ENCODE measurements around the gene SETMAR. TPM values are rescaled to one million over a fixed set of nuclear protein-coding genes. Genes with fewer than 3 reads are reported as not detected.

SETMAR gene
- 1 to 10 TPM; 9.1 to 9.2 TPM for total RNA-seq
- polyA plus RNA-seq (2013, experiment 1 of 2) = 9.0 TPM
- polyA plus RNA-seq (2013, experiment 2 of 2) = 9.4 TPM
- 5.6 to 26.5 (median 11.6) reads per million in 172 experiments for total RNA-seq

DNA sequence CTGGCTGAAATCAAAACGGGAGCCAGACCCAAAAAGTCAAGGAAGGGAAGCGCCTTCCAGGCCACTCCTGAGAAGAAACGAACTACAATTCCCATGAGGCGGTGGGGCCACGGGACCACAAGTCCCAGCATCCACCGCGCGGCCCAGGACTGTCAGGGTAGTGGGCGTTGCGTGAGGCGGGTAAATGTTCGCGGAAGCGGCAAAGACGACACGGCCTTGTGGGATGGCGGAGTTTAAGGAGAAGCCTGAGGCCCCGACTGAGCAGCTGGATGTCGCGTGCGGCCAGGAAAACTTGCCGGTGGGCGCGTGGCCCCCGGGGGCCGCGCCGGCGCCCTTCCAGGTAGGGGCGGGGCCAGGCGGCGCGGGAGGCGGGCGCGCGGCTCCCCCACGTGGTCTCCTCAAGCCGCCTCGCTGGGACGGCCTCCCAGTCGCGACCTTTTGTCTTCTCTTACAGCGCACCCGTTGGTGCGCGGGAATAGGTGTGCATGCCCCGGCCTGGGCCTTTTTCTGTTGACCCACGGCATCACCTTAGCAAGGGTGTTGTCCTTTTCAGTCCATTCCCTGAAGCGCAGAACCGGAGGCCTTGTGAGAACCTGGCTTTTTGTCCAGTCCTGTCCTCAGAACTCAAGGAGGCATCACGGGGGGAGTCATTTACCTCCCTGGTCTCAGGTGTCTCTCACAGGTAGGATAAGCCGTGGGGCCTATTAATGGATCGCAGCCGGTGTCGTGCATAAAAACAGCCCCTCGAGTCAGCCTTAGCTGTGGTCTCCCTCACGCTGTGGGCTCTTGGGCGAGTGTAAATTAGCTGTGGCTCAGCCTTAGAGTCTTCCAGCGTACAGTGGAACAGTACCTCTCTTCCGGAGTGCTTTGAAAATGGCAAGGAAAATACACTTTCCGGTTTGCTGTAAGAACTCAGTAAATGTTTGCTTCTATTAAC lies at the start of gene SETMAR:
Gene SETMAR (plus strand): TSS at position 183 of the 937 bp plus-strand sequence. CDS start 2 bp downstream, at position 185.
- peaks cover 20% of the 10 kb centered on the region for H3K4me1 ChIP-seq (ENCODE audit: insufficient read depth, low read length)
- ChIA-PET CTCF (interaction anchor here (1.9 kb wide), 1 partner anchor 47 kb away, joined by 8 read pairs; no protein-coding TSS in a partner anchor), POLR2A (interaction anchor here (0.7 to 1.8 kb wide), 2 partner anchors 190 to 1125 kb away, joined by 3 to 7 read pairs; partner anchors contain the start of gene ITPR1)
- Mint-ChIP-seq H3K4me1 (ENCODE audit: low read depth) (peaks cover 41% of the 10 kb centered on the region), H3K27ac (peak within 1 kb of the TSS; percentile 94), H3K4me3 (peak within 1 kb of the TSS; percentile 95), H3K9me3 (no peaks in the 10 kb centered on the region), H3K36me3 (ENCODE audit: low read depth) (peaks cover 28% of the 10 kb centered on the region), H3K27me3 (no peaks in the 10 kb centered on the region)
- H3K27me3 ChIP-seq (ENCODE audit: control insufficient read depth in 1 of 2, insufficient read depth in 2 of 2, low read length in 2 of 2) = no peaks in the 10 kb centered on the region
- TF ChIP-seq, protein P1, sequence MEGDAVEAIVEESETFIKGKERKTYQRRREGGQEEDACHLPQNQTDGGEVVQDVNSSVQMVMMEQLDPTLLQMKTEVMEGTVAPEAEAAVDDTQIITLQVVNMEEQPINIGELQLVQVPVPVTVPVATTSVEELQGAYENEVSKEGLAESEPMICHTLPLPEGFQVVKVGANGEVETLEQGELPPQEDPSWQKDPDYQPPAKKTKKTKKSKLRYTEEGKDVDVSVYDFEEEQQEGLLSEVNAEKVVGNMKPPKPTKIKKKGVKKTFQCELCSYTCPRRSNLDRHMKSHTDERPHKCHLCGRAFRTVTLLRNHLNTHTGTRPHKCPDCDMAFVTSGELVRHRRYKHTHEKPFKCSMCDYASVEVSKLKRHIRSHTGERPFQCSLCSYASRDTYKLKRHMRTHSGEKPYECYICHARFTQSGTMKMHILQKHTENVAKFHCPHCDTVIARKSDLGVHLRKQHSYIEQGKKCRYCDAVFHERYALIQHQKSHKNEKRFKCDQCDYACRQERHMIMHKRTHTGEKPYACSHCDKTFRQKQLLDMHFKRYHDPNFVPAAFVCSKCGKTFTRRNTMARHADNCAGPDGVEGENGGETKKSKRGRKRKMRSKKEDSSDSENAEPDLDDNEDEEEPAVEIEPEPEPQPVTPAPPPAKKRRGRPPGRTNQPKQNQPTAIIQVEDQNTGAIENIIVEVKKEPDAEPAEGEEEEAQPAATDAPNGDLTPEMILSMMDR (IDR thresholded peaks at IDR 0.05) = no peak
- peak within 1 kb of the TSS; percentile 80 to 89 for H3K27ac ChIP-seq (ENCODE audit: low read depth in 1 of 2, low read length in 2 of 2)
- ATAC-seq (ENCODE audit: poor library complexity) = peak; percentile 92
- no peaks in the 10 kb centered on the region for H3K9me3 ChIP-seq (ENCODE audit: control insufficient read depth in 1 of 2, insufficient read depth in 1 of 2, low read length in 2 of 2)
- peak; percentile 69 to 90 (median 78) for DNase-seq
- H3K36me3 ChIP-seq (ENCODE audit: insufficient read depth, low read length) = peaks cover 5% of the 10 kb centered on the region
- peak within 1 kb of the TSS; percentile 83 for H3K4me3 ChIP-seq (ENCODE audit: low read length)
- intact Hi-C loops (cut with DNase I, micrococcal nuclease) = loop anchor here in 1 of 2 experiments (2.0 to 5.0 kb wide), 4 partner anchors 164 to 1126 kb away; partner anchors contain the start of genes CRBN, EDEM1, ITPR1 and SUMF1

DNA sequence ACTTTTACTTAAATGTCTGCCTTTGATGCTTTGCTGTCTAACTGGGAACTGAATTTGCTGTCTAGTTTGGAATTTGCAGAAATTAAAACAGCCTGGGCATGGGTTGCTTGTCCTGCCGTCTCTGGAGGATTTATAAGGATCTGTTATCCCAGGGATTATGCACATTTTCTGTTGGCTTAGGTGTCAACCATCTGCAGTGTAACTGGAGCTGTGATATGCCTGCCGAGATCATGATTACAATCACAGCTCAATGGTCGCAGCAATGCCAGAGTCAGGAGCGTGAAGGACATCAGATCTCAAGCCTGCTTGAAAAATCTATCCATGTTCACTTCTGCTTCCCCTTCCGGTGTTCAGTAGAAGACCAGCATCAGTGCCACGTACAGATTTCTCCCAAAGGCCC lies 41.8 kb upstream of the SETMAR start:
- Histone ChIP-seq H3K36me3 (ENCODE audit: insufficient read depth, low read length) (no peaks in the 10 kb centered on the region), H3K4me1 (ENCODE audit: insufficient read depth, low read length) (no peaks in the 10 kb centered on the region), H3K9me3 (ENCODE audit: control insufficient read depth in 1 of 2, insufficient read depth in 1 of 2, low read length in 2 of 2) (no peaks in the 10 kb centered on the region), H3K27me3 (ENCODE audit: control insufficient read depth in 1 of 2, insufficient read depth in 2 of 2, low read length in 2 of 2) (no peaks in the 10 kb centered on the region), H3K4me3 (ENCODE audit: low read length) (no peak overlapping the region), H3K27ac (ENCODE audit: low read depth in 1 of 2, low read length in 2 of 2) (no peak overlapping the region)
- Mint-ChIP-seq H3K4me1 (ENCODE audit: low read depth) (no peaks in the 10 kb centered on the region), H3K4me3 (no peak overlapping the region), H3K9me3 (no peaks in the 10 kb centered on the region), H3K36me3 (ENCODE audit: low read depth) (no peaks in the 10 kb centered on the region), H3K27ac (no peak overlapping the region), H3K27me3 (no peaks in the 10 kb centered on the region)
- CTCF ChIA-PET = no interaction called here
- DNase-seq (no peak), ATAC-seq (ENCODE audit: poor library complexity) (no peak)
- POLR2A ChIA-PET = no interaction called here
- intact Hi-C loops (cut with DNase I, micrococcal nuclease) = no loop called here
- TF ChIP-seq, protein P1 (IDR thresholded peaks at IDR 0.05) = no peak

DNA sequence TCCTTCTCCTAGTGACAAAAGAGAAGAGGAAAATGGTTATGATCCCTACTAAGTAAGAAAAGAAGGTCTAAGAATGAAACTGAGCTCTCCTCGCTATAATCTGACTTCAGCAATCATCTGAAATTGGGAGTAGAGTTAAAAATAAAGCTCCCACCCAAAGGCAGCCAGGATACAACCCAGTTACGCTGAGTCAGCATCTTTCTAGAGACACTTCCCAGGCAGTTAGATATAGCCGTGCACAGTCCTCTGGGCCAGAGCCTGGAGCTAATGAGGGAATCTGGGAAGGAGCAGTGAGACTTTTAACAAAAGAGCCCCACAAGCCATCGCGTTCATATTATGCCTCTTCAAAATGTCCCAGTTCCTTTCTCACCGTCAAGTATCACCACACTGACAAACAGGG lies 39.1 kb upstream of the SETMAR start:
- Histone ChIP-seq H3K4me3 (ENCODE audit: low read length) (no peak overlapping the region), H3K36me3 (ENCODE audit: insufficient read depth, low read length) (no peaks in the 10 kb centered on the region), H3K9me3 (ENCODE audit: control insufficient read depth in 1 of 2, insufficient read depth in 1 of 2, low read length in 2 of 2) (no peaks in the 10 kb centered on the region), H3K27me3 (ENCODE audit: control insufficient read depth in 1 of 2, insufficient read depth in 2 of 2, low read length in 2 of 2) (no peaks in the 10 kb centered on the region), H3K4me1 (ENCODE audit: insufficient read depth, low read length) (no peaks in the 10 kb centered on the region), H3K27ac (ENCODE audit: low read depth in 1 of 2, low read length in 2 of 2) (no peak overlapping the region)
- no peak for DNase-seq
- ChIA-PET POLR2A (no interaction called here), CTCF (no interaction called here)
- intact Hi-C loops (cut with DNase I, micrococcal nuclease) = no loop called here
- ATAC-seq (ENCODE audit: poor library complexity) = no peak
- Mint-ChIP-seq H3K9me3 (peaks cover 5% of the 10 kb centered on the region), H3K4me1 (ENCODE audit: low read depth) (no peaks in the 10 kb centered on the region), H3K36me3 (ENCODE audit: low read depth) (no peaks in the 10 kb centered on the region), H3K27ac (no peak overlapping the region), H3K4me3 (no peak overlapping the region), H3K27me3 (no peaks in the 10 kb centered on the region)
- TF ChIP-seq, protein P1 (IDR thresholded peaks at IDR 0.05) = no peak
